HG02970 (cell line): ENCODE measurements around the gene LAMA2.

Source experiments
- ATAC-seq: cut with Tn5 transposase; IDR thresholded peaks from one replicate; pipeline ENCODE4 v1.9.1; 2021; ENCODE audit warnings: mild to moderate bottlenecking, moderate library complexity, moderate number of reproducible peaks; ENCODE audit not compliant: unreplicated experiment, low FRiP score

LAMA2 gene

DNA sequence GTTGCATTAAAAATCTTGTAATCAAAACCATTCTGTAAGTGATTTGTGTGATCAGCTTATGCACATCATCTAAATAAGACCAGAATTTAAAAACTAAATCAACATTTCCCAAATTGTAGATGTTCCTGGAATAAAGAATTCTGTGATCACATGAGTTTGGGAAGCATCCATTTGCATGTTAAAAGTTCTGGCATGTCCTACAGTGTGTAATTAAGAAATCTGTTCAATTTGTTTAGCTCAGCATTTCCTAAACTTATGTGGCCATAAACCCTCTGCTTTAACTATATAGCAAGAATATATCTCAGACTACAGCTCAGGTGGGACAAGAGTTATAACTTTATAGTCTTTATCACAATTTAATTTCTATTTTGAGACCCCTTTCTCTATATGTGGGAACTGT, 399.1 kb downstream of the LAMA2 start:
- ATAC-seq, result no peak

GRCh38 chr6:129284225-129284624, 401.3 kb downstream of the LAMA2 start:
- no peak for ATAC-seq

DNA sequence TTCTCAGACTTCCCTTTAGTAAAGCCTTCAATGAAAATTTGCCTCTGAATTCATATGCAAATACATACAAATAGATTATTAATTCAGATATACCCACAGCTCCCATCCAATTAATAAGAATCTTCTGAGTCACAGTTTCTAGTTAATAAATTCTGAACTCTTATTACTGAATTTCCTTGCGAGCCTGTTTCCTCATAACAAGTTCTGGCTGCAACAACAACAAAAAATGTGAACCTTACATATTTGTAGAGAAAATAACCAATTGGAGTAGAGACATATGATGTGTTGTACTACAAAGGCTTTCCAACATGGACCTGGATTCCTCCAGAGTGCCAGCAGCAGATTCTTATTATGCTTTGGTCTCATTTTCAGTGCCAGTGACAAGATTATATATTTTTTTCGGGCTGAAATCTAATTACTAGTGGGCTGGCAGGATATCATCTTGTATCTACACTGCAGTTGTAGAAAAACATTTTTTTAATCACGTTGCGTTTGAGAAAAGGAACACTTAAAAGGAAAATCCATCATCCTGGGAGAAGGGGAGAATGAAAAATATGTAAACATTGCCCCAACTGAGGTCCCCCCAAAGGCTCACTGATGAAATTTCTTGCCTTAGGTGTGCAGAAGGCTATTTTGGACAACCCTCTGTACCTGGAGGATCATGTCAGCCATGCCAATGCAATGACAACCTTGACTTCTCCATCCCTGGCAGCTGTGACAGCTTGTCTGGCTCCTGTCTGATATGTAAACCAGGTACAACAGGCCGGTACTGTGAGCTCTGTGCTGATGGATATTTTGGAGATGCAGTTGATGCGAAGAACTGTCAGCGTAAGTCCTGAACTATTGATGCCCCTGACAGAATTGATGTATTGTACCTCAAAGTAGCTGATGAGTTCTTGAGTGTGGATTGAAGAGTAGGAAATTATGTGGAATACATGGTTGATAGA, 404.6 kb downstream of the LAMA2 start:
- no peak for ATAC-seq

DNA sequence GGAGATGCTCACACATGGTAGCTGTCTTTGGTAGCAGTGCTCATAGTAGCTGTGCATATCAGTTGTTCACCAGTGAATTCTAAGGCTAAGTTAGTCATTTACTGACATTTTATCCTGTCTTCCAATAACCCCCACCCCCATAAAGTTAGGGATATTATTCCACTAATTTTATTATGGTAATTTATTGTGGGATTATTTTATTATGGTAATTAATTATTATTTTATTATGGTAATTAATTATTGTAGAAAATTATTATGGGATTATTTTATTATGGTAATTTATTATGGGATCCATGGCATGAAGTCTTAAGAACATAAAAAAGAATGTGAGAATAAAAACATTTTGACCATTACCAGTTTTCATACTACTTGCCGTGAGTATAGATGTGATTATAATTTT, 406.5 kb downstream of the LAMA2 start:
- no peak for ATAC-seq

DNA sequence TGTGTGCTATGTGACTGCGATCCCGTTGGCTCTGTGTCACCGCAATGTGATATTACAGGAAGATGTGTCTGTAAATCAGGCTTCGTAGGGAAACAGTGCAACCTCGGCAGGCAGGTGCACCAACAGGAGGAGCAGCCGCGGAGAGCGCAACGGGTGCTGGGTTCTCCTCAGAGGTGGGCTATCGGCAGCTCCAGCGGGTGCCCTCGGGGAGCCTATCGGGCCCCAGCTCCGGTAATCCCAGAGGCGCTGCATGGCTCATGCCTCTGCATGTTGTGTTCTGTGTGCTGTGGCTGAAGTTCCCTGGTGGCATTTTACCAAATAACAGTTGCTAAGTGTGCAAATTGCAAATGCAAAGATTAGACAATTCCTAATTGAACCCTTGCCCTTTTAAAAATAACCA, 409.9 kb downstream of the LAMA2 start:
- no peak for ATAC-seq

DNA sequence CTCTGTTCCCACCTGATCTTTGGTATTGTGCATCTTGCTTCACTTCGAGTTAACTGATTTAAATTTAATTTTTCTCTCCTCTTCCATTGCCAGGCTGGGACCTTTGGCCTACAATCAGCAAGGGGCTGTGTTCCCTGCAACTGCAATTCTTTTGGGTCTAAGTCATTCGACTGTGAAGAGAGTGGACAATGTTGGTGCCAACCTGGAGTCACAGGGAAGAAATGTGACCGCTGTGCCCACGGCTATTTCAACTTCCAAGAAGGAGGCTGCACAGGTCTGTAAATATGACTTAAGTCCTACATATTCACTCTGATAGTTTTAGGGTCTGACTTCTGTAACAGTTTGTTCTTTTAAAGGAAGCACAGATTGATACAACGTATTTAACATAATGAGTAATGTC, 414.7 kb downstream of the LAMA2 start:
- ATAC-seq, result no peak

GRCh38 chr6:129302671-129303070, 419.7 kb downstream of the LAMA2 start:
- ATAC-seq, result no peak

GRCh38 chr6:129306826-129307225, 423.9 kb downstream of the LAMA2 start:
- no peak for ATAC-seq

GRCh38 chr6:129307845-129308244, 424.9 kb downstream of the LAMA2 start:
- ATAC-seq, result no peak

- no peak for ATAC-seq
Observed at GRCh38 chr6:129309154-129309553, 426.2 kb downstream of the LAMA2 start.

DNA sequence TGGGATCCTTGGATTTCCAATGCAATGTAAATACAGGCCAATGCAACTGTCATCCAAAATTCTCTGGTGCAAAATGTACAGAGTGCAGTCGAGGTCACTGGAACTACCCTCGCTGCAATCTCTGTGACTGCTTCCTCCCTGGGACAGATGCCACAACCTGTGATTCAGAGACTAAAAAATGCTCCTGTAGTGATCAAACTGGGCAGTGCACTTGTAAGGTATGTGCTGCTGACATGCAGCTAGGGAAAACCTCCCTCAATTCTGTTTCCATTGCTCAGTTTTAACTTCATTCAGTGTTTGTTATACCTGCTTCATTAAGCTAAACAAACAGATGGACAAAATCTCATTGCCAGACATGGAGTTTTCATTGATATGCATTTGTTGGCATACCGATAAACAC, 429.9 kb downstream of the LAMA2 start:
- ATAC-seq, result no peak

DNA sequence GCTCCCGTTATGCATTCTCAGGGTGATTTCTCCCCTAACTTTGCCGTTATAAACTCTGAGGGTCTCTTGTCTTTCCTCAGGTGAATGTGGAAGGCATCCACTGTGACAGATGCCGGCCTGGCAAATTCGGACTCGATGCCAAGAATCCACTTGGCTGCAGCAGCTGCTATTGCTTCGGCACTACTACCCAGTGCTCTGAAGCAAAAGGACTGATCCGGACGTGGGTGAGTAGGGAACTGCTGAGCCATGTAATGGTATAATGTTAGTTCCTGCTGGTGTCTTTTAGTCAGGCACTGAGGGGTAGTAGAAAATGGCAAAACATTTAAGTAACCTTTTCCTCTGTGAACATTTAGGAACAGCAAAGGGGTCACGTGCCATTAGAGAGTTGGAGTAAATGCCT, 431.6 kb downstream of the LAMA2 start:
- no peak for ATAC-seq

DNA sequence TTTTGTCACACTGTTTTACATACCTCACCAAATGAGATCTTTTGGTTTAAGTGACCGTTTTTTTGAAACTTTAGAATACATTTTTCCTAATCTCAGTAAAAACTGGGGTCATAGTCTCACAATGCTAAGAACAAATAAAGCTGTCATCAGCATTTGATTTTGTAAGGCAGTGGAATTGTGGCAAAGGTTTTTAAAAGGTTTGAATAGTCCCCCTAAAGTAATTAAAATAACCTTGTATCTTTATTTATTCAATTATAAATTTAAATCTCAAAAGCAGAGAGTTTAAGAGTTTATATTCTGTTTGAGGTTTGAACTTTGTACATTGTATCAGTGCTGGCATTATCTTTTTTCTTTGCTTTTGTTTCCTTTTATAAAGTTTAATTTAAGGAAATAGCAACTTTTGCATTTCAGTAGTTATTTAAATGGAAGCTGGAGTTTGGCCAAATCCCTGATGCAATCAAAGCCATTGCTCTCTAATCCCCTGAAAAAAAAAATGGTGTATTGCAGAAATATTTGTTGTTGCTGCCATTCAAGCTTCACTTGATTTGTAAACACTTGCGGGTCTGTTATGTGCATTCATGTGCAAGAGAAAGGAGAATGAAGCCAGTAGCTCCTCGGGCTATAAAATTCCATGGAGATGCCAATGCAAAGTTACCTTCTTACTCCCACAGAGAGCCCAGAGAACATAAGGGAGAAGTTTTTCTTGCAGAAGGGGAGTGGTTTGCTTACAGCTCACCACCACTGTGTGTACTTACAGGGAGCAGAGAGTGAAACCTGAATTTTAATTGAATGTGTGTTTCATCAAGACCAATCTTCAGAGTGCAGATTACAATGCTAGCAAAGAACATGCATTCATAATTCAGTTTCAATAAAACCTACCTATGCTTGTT, 435.2 kb downstream of the LAMA2 start:
- ATAC-seq, result no peak

DNA sequence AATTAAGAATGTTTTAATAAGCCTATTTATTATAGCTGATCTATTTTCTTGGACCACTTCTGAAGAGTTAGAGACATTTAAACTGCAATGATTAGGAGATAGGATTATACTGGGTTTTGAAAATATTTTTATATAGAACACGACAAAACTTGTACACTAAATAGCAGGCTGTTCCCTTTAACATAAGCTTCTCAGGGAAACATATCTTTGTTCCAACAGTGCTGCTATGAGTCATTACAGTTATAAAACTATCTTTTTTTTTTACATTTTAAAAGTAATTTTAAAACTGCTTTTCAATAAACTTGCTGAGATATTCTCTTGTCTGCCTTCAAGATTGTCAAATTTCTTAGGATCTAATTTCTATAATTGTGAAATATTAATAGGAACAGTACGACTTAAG, 438.0 kb downstream of the LAMA2 start:
- ATAC-seq, result no peak

DNA sequence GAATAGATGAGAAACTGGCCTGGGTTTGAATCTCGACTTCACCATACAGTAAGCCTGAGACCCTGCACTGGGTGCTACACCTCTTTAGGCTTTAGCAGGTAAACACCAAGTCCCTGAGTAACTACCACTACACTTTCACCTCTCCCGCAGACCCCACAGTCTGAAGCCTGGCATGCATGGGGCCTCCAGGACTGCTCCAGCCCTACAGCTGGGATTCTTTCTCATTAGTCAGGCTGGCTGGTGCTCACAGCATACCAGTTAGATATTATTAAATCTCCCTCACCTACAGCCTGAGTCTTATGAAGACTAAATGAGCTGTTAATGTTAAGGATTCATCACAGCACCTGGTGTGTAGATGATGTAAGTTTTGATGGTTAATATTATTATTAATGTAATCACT, 438.4 kb downstream of the LAMA2 start:
- no peak for ATAC-seq

DNA sequence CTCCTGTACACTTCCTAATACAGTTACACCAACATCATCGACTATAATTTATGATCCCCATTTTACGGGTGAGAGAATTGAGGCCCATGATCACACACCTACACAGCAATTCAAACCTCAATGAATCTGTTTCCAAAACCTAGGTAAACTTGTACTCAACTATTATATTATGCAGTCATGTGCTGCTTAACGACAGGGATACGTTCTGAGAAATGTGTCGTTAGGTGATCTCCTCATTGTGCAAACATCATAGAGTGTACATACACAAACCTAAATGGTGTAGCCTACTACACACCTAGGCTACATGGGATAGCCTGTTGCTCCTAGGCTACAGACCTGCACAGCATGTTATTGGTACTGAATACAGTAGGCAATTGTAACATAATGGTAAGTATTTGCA, 441.4 kb downstream of the LAMA2 start:
- ATAC-seq, result no peak

- ATAC-seq, result no peak
Observed at GRCh38 chr6:129329678-129330077, 446.7 kb downstream of the LAMA2 start.

DNA sequence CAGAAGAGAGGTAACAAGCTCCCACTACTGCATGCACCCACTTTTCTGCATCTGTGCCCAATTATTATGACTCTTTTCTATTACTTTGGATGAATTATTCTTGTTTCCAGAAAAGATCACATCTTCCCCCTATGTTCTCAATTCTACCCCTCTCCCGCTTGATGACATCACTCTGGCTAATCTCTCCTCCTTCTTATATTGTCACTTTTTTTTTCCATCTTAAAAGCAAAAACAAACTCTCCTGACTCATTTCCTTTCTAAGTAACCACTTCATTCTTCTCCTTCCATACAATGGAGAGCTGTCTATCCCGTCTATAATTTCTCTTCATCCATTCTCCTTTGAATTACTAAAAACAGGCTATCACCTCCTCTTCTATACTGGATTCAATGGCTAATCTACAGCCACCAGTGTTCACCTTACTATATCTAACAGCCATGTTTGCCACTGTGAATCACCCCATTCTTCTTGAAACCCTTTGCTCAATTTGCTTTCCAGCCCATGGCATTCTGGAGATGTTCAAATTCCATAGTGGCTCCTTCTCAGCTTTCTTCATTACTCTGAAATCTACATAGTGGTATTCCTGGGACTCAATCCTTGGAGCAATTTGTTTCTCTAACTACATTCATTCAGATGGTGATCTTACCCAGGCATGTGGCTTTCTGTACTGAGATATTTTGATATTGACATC, 448.7 kb downstream of the LAMA2 start:
- no peak for ATAC-seq

DNA sequence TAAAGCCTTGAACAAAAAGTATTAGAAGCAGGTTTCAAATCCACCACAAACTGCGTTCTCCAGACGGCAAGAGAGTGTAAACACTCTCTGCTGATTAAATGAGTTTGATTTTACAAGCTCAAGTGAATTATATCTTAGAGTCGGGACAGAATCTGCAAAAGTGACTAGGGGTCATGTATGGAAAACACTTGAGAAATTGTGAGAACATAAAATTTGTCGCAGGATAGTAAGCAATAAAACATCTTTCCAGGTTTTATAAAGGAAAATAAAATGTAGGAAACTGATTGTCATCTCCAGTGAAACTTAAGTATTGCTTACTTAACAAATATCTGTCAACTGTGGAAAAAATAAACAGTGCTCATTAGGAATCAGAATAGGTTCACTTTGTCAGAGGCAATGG, 452.9 kb downstream of the LAMA2 start:
- no peak for ATAC-seq

DNA sequence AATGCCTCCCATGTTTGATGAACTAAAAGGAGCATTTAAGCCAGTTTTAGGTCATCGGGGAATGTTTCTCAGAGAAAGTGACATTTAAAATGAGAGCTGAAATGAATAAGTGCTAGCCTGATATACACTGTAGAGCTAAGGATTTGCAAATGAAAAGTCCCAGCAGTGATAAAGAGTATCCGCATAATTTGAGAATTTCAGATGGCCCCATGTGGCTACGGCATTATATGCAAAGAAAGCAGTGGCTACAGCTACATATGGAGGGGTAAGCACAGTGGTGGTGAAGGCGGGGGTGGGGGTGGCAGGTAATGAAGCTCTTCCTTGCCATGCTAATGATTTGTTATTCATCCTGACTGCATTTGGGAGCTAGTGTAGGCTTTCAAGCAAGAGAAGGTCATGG, 455.7 kb downstream of the LAMA2 start:
- ATAC-seq, result no peak

DNA sequence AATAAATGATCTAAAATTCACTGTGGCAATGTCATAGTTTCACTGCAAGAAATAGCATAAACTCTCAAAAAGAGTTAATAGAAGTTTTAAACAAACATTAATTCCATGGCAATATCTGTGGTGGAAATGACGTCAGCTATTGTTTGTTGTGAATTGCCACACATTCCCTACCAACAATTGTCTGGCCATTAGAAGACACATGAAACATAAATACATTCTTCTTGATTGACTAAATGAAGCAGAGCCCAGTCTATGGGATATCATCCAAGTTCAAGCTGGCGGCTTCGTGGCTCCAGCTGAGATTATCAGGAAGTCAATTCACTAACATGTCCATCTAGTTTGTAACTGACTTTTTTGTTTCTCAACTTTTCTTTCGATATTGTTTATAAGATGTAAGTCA, 458.0 kb downstream of the LAMA2 start:
- no peak for ATAC-seq
